HCT116 (cell line): Measurements from ENCODE around the gene ZNF462.

Source experiments
- ATF3 ChIP-seq: IDR thresholded peaks from 2 replicates; pipeline ENCODE4 v1.6.1; 2012
- CTCF ChIP-seq, 3 experiments: fragments of 200-600 bp in 1 of 3; sonication (generic) in 1 of 3; IDR thresholded peaks in 2 of 3; conservative IDR thresholded peaks in 1 of 3; 2 replicates each; pipeline ENCODE4 v1.5.1; 2012 to 2017; ENCODE audit warnings: low read depth in 2 of 3, low read length in 2 of 3, antibody characterized with exemption in 1 of 3, borderline replicate concordance in 1 of 3, control low read depth in 1 of 3, mild to moderate bottlenecking in 1 of 3, mixed read lengths in 1 of 3, mixed run types in 1 of 3, moderate library complexity in 1 of 3; ENCODE audit not compliant: insufficient read depth in 1 of 3
- EZH2 ChIP-seq: fragments of 200-600 bp; sonication (generic); IDR thresholded peaks from 2 replicates; pipeline ENCODE4 v1.6.1; 2017; ENCODE audit warnings: antibody characterized with exemption, mixed run types
- MAX ChIP-seq: IDR thresholded peaks from 2 replicates; pipeline ENCODE4 v1.6.1; 2012
- POLR2AphosphoS5 ChIP-seq: IDR thresholded peaks from 2 replicates; pipeline ENCODE4 v1.6.1; 2011; ENCODE audit warnings: mild to moderate bottlenecking, low read depth, low read length, moderate library complexity
- RAD21 ChIP-seq: IDR thresholded peaks from 2 replicates; pipeline ENCODE4 v1.6.1; 2012; ENCODE audit warnings: low read depth, mild to moderate bottlenecking
- REST ChIP-seq: IDR thresholded peaks from 2 replicates; pipeline ENCODE4 v1.6.1; 2012; ENCODE audit warnings: low read depth
- SP1 ChIP-seq: IDR thresholded peaks from 2 replicates; pipeline ENCODE4 v1.6.1; 2012; ENCODE audit warnings: low read depth

- no peak for TF ChIP-seq CTCF (IDR thresholded peaks at IDR 0.05 in 2 of 3, conservative IDR thresholded peaks at IDR 0.05 in 1 of 3; ENCODE audit: borderline replicate concordance in 1 of 3, insufficient read depth in 1 of 3, low read depth in 2 of 3, low read length in 2 of 3)
- TF ChIP-seq SP1, result no peak
- TF ChIP-seq POLR2AphosphoS5, result no peak
- TF ChIP-seq ATF3, result no peak
- TF ChIP-seq MAX, result no peak
- no peak for TF ChIP-seq EZH2
- no peak for TF ChIP-seq RAD21
- no peak for TF ChIP-seq REST
These were observed 100.7 kb downstream of the ZNF462 start for GRCh38 chr9:106963684-106964083.
